Coronary artery (tissue), 2 donors: ENCODE data around the gene NTM.

Experiments
- DNase-seq: peaks from one replicate; pipeline ENCODE4 v3.0.0-alpha.2; 2017; ENCODE audit warnings: low spot score
- H3K27ac ChIP-seq, 2 donors: fragments of 200-600 bp; sonication (generic); one replicate each; pipeline ENCODE4 v1.5.1; 2016 to 2019
- H3K4me3 ChIP-seq: fragments of 200-600 bp; sonication (generic); 2 replicates; pipeline ENCODE4 v1.5.1; 2016; ENCODE audit warnings: mild to moderate bottlenecking, moderate library complexity
- TF ChIP-seq, protein P1 (sequence below): fragments of 200-600 bp; sonication (generic); IDR thresholded peaks from one replicate; pipeline ENCODE4 v1.5.1; 2019; ENCODE audit warnings: antibody characterized with exemption

The NTM gene

DNA sequence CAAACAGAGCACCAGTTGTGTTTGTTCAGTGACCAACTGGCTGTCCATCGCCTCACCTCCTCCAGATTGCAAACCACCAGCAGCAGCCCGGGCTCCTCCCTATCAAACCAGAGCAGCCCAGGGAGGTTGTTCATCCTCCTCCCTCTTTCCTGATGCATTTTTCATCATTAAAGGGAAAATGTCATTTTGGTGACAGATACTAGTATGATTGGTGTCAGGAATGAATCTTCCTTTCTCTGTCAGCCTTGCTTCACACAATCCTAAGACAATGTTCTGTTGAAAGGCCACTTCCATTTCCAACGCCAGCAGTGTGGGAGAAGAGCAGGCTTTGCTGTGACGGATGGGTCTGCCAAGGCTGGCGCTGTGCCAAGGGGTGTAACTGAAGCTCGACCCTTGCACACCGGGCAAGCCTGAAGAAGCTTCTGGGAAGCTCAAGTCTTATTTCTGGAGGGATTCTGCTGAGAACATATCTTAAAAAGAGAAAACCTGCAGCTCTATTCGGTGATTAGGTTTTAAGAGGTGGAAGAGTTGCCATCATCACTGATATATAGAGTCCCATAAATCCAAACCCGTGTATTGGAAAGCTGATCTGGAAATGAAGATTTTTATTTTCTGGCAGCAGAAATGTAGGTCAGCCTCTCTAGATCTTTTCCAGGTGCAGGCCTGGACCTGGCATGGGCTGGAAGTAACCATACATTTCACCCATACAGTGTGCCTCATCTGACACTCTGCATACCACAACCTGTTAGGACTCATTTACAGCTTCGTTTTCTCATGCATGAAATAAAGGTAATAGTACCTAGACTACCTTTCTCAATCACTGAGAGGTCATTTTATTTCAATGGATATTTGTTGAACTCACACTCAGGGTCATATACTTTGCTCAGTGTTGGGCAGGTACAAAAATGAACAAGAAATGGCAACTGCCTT lies 524.5 kb downstream of the NTM start:
- TF ChIP-seq, protein P1, sequence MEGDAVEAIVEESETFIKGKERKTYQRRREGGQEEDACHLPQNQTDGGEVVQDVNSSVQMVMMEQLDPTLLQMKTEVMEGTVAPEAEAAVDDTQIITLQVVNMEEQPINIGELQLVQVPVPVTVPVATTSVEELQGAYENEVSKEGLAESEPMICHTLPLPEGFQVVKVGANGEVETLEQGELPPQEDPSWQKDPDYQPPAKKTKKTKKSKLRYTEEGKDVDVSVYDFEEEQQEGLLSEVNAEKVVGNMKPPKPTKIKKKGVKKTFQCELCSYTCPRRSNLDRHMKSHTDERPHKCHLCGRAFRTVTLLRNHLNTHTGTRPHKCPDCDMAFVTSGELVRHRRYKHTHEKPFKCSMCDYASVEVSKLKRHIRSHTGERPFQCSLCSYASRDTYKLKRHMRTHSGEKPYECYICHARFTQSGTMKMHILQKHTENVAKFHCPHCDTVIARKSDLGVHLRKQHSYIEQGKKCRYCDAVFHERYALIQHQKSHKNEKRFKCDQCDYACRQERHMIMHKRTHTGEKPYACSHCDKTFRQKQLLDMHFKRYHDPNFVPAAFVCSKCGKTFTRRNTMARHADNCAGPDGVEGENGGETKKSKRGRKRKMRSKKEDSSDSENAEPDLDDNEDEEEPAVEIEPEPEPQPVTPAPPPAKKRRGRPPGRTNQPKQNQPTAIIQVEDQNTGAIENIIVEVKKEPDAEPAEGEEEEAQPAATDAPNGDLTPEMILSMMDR: no peak
- no peak overlapping the region for H3K4me3 ChIP-seq
- DNase-seq: no peak
- H3K27ac ChIP-seq: no peak overlapping the region

GRCh38 chr11:131895865-131896264 lies 525.5 kb downstream of the NTM start:
- Histone ChIP-seq H3K4me3 (no peak overlapping the region), H3K27ac (no peak overlapping the region)
- TF ChIP-seq, protein P1: no peak
- no peak for DNase-seq

DNA sequence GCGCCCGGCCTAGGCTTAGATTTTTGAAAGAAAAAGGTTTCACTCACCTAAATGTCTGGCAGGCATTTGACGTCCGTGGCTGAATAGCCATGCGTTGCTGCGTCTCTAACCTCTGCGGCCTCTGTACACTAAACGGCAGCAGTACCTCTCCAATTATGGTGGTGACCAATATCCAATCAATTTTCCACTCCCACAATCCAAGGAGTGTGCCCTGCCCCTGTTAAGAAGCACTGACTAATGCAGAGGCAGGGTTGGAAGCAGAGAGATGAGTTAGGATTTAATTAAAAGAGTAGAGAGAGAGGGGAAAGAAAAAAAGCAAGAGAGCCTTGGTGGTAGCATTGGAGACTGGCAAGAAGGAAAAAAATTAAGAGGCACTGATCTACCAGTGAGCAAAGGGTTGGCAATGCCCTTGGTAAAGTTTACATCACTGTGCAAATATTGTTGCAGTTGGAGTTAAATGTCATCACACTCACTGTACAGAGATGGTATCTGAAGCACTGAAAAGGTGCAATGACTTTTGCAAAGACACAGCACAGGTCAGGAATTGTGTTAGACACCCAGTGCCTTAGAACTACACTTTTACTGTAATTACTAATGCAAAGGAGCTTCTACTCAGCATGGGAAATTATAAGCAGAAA lies 526.7 kb downstream of the NTM start:
- DNase-seq: no peak
- TF ChIP-seq, protein P1: no peak
- H3K27ac ChIP-seq: no peak overlapping the region
- H3K4me3 ChIP-seq: no peak overlapping the region

GRCh38 chr11:131897956-131898355 lies 527.5 kb downstream of the NTM start:
- Histone ChIP-seq H3K4me3 (no peak overlapping the region), H3K27ac (no peak overlapping the region)
- DNase-seq: no peak
- TF ChIP-seq, protein P1: no peak

DNA sequence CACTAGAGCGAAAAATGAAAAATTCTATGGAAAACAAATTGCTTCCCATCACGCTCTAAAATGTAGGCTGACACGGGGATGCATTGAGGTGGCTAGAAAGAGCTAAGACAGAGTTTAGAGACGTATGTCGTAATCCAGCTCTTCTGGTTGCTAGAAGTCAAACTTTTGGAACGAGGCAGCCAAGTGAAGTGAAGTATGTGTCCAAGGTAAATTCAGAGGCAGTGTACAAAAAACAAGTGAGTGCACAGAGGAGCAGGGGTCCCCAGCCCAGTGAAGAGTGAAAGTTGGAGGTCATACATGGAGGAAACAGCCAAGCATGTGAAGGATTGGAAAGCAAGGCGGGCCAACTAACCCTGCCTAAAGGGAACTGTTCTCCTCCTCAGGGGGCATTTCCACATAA lies 528.5 kb downstream of the NTM start:
- TF ChIP-seq, protein P1: no peak
- Histone ChIP-seq H3K27ac (no peak overlapping the region), H3K4me3 (no peak overlapping the region)
- DNase-seq: no peak

GRCh38 chr11:131899950-131900580 lies 529.6 kb downstream of the NTM start:
- TF ChIP-seq, protein P1: no peak
- DNase-seq: no peak
- Histone ChIP-seq H3K4me3 (no peak overlapping the region), H3K27ac (no peak overlapping the region)
